Keratinocyte (primary cell): ENCODE data around the gene ITGBL1.

Source experiments
- CTCF ChIP-seq, 3 experiments: IDR thresholded peaks in 1 of 3; conservative IDR thresholded peaks in 1 of 3; optimal IDR thresholded peaks in 1 of 3; 2 replicates in 2 of 3; 3 replicates in 1 of 3; pipeline versions ENCODE3 to v1.5.1; 2011; ENCODE audit warnings: low read length in 3 of 3, mild to moderate bottlenecking in 3 of 3, moderate library complexity in 2 of 3, control low read depth in 1 of 3, inconsistent platforms in 1 of 3; ENCODE audit not compliant: insufficient read depth in 2 of 3; ENCODE audit errors: extremely low read depth in 1 of 3
- EZH2 ChIP-seq: IDR thresholded peaks from one replicate; pipeline ENCODE4 v1.6.1; 2012; ENCODE audit warnings: inconsistent platforms, mild to moderate bottlenecking, low read length, moderate library complexity

DNA sequence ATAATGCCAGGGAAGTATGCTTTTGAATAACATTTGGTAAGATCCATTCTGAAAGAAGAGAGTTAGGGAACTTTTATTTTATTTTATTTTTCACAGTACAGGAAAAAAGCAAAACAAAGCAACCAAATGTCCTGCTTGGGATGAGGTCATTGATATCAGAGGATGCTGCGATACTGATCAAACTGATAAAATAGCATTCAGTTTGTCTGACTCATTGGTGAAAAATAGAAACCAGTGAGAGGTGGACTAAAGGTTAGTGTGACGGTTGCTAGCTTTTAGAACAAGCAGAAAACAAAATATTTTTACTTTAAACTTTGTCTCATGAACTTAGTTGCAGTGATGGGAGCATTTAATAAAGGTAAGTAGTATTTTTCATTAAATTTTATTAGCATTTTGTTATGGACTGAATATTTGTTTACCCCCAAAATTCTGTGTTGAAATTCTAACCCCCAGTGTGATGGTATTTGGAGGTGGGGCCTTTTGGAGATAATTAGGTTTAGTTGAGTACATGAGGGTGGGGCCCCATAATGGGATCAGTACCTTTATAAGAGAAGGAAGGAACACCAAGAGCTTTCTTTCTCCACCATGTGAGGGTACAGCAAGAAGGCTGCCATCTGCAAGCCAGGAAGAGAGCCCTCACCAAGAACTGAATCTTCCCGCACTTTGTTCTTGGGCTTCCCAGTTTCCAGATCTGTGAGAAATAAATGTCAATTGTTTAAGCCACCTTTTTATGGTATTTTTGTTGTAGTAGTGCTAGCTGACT, 37.3 kb downstream of the ITGBL1 start:
- TF ChIP-seq CTCF (optimal IDR thresholded peaks at IDR 0.05 in 1 of 3, IDR thresholded peaks at IDR 0.05 in 1 of 3, conservative IDR thresholded peaks at IDR 0.05 in 1 of 3; ENCODE audit: extremely low read depth in 1 of 3, insufficient read depth in 2 of 3, low read length in 3 of 3) (no peak), EZH2 (no peak)
